ENCODE data around the gene EPHB1. TPM values are rescaled to one million over a fixed set of nuclear protein-coding genes. Genes with fewer than 3 reads are reported as not detected.

The EPHB1 gene
- total RNA-seq, 8 experiments from 2014 or later, result 0.31 to 21.1 (median 13.7) TPM; not detected in 1

DNA sequence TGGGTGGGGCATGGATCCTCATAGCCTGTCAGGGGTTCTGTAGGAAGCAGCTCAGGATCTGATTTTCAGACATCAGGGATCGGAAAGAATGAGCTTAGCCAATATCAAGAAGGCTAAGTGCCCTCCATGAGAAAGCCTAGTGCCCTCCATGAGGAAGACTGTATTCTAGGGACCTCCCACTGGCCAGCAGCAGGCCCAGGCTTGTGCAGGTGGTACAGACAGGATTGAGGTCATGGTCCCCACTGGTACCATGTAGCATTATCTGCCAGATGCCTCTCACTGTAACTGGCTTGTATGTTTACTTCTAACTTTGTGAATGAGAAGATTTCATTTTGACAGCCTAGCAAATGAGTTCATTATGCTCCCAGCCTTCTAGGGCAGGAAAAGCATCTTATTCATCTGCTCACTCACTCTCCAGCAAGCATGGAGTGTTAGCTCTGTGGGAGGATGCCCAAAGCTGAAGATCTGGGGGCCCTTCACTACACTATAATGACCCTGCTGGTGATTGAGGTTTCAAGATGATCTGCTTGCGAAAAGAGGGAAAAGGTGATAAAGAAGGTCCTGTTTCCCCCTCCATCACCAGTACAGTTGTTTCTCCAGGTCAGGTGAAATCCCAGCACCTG lies 7.5 kb downstream of the EPHB1 start:
- no peak for ATAC-seq (replicated peaks in 6 of 8)
- Histone ChIP-seq H3K4me1 (replicated peaks in 1 of 2) (peaks cover 22 to 25% of the 10 kb centered on the region in 2 donors), H3K4me3 (no peak overlapping the region), H3K27ac (no peak overlapping the region)
- 0 to 67% (median 0%) methylated on average over 1 to 2 of the region's 2 CpGs; no CpG with 5 or more reads in 5 of the 10 experiments for WGBS, 10 experiments
- in situ Hi-C loops (cut with MboI; ENCODE audit: low pct_unique_long_range_greater_than_20kb in 2 of 9, low sequenced_read_pairs in 9 of 9, unreplicated experiment in 9 of 9), result loop anchor here in 1 of 9 experiments (25.0 kb wide), 1 partner anchor 710 kb away; no protein-coding TSS in a partner anchor

DNA sequence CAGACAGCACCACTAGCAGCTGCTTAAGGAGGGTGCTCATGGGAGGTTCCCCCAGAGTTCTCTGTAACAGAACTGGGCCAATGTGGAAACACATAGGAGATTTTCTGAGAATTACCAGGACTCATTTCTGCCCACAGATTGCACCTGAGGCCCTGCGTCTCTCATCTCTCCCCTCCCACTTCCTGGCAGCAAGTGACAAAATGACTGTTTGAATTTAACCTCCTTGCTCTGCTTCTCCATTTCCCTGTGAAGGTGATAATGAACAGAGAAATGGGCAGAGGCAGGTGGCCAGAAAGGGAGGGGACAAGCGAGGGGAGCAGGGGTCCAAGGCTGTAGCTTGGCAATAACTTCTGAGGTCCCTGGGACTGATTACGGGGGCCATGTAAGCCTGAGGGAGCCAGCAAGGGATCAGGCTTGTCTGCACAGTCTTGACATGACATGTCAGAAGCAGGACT lies 8.0 kb downstream of the EPHB1 start:
- WGBS, 10 experiments, result 33 to 60% methylated on average over 1 to 3 of the region's 3 CpGs; no CpG with 5 or more reads in 8 of the 10 experiments
- Histone ChIP-seq H3K4me1 (replicated peaks in 1 of 2) (peaks cover 21 to 24% of the 10 kb centered on the region in 2 donors), H3K4me3 (no peak overlapping the region), H3K27ac (no peak overlapping the region)
- no peak for ATAC-seq (replicated peaks in 6 of 8)
- in situ Hi-C loops (cut with MboI; ENCODE audit: low pct_unique_long_range_greater_than_20kb in 2 of 9, low sequenced_read_pairs in 9 of 9, unreplicated experiment in 9 of 9), result loop anchor here in 1 of 9 experiments (25.0 kb wide), 1 partner anchor 709 kb away; no protein-coding TSS in a partner anchor

DNA sequence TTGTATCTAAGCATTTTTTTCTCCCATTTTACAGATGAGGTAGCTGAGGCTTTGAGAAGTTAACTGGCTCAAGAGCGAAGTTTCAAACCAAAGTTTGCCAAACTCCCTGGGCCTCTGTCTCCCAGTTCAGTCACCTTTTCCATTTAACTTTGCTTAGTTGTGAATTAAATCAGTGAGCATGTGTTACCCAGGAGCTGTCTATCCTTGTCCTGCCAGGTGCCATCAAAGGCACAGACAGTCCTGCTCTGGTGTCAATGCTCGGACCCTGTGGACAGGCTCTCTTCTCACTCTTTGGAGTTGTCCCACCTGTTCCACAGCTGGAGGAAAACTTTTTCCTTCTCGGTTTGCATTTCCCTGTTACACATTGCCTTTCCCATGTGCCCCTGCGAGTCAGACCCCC lies 8.6 kb downstream of the EPHB1 start:
- H3K4me1 ChIP-seq (replicated peaks in 1 of 2), result peaks cover 15 to 20% of the 10 kb centered on the region in 2 donors
- no peak overlapping the region for H3K4me3 ChIP-seq
- no peak for ATAC-seq (replicated peaks in 6 of 8)
- in situ Hi-C loops (cut with MboI; ENCODE audit: low pct_unique_long_range_greater_than_20kb in 2 of 9, low sequenced_read_pairs in 9 of 9, unreplicated experiment in 9 of 9), result loop anchor here in 1 of 9 experiments (25.0 kb wide), 1 partner anchor 709 kb away; no protein-coding TSS in a partner anchor
- 36 to 100% (median 87%) methylated on average over 1 to 4 of the region's 4 CpGs for WGBS, 10 experiments
- no peak overlapping the region for H3K27ac ChIP-seq

DNA sequence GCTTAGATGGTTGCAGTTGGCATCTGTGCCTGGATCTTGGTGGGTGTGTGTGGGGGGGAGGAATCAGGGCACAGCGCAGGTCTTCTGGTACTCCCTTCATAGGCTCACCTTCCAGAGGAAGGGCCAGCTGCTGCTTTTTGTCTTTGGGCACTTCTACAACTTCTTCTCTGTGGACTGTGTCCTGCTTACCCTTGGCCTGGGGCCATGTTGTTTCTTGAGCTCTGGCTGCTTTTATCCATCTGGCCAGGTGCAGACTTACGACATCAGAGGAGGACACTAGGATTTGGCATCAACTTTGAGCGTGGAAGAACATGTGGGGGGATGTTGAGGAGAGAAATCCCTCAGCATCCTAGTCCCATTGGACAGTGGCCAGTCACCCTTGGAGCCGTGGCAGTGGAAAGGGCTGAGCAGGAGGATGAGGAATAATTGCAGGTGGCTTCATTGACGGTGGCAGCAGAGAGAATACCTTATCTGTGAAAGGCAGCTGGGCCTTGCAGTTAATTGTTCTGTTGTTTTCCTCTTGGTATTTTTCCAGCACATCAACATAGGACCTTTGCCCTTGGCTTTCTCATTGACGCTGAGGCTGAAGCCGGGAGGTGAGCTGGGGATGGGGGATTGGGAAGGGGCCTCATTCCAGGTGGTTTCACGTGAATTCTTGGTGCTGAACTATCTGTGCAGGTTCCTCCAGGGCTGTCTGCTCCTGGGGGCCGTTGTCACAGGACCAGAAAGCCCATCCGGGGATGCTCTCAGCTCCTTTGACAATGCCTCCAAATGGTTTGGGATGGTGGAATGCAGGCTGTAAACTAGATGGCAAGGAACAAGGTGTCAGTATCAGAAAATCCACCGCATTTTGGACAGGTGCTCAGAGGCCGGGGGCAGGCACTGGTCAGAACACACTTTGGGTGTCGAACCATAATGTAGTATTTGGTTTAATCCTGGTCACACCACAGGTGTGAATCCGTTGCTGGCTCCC lies 9.7 kb downstream of the EPHB1 start:
- peaks cover 10 to 14% of the 10 kb centered on the region in 2 donors for H3K4me1 ChIP-seq (replicated peaks in 1 of 2)
- no peak for ATAC-seq (replicated peaks in 6 of 8)
- no peak overlapping the region for H3K27ac ChIP-seq
- in situ Hi-C loops (cut with MboI; ENCODE audit: low pct_unique_long_range_greater_than_20kb in 2 of 9, low sequenced_read_pairs in 9 of 9, unreplicated experiment in 9 of 9), result loop anchor here in 1 of 9 experiments (25.0 kb wide), 1 partner anchor 708 kb away; no protein-coding TSS in a partner anchor
- WGBS, 10 experiments, result 52 to 100% (median 88%) methylated on average over 1 to 8 of the region's 14 CpGs; no CpG with 5 or more reads in 1 of the 10 experiments
- H3K4me3 ChIP-seq, result no peak overlapping the region

DNA sequence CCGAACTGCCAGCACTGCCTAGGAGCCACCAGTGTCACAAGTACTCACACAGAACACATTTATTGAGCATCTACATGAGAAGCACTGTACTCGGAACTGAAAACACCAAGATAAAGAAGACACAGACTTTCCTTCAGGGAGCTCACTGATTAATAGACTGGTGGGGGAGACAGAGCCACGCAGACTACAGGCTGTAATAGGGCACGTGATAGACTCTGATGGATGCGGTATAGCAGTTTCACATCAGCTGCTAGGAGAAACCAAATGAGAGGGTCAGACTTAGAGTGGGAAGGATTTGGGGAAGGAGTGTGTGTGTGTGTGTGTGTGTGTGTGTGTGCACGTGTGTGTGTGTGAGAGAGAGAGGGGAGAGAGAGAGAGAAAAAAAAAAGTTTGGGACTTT lies 12.1 kb downstream of the EPHB1 start:
- in situ Hi-C loops (cut with MboI; ENCODE audit: low pct_unique_long_range_greater_than_20kb in 2 of 9, low sequenced_read_pairs in 9 of 9, unreplicated experiment in 9 of 9), result loop anchor here in 1 of 9 experiments (25.0 kb wide), 1 partner anchor 705 kb away; no protein-coding TSS in a partner anchor
- WGBS, 10 experiments, result 0 to 100% (median 74%) methylated on average over 1 to 5 of the region's 6 CpGs
- H3K4me1 ChIP-seq (replicated peaks in 1 of 2), result peaks cover 16 to 23% of the 10 kb centered on the region in 2 donors
- H3K4me3 ChIP-seq, result no peak overlapping the region
- ATAC-seq (replicated peaks in 6 of 8), result peak in 5 of 8 experiments; percentile 46 to 82 (median 72)
- H3K27ac ChIP-seq, result no peak overlapping the region

DNA sequence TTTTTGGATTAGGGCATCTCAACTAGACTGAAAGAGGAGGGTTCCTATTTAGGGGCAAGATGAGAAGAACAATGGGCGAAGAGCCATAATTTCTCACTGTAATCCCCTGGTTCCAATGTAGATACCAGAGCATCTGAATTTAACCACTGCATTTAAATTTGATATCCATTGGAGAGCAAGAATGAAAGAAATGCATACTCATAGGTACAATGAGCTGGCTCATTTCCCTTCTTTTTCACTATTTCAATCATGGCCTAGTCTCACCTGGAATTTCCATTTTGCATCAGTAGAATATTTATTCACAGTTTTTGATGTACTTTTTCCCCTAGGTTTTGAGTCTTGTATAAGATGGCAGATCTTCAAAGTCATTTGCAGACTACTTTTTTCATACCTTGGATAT lies 13.8 kb downstream of the EPHB1 start:
- peaks cover 19 to 23% of the 10 kb centered on the region in 2 donors for H3K4me1 ChIP-seq (replicated peaks in 1 of 2)
- H3K27ac ChIP-seq, result no peak overlapping the region
- no peak for ATAC-seq (replicated peaks in 6 of 8)
- no peak overlapping the region for H3K4me3 ChIP-seq
- in situ Hi-C loops (cut with MboI; ENCODE audit: low pct_unique_long_range_greater_than_20kb in 2 of 9, low sequenced_read_pairs in 9 of 9, unreplicated experiment in 9 of 9), result loop anchor here in 1 of 9 experiments (25.0 kb wide), 1 partner anchor 703 kb away; no protein-coding TSS in a partner anchor
- WGBS, 10 experiments, result 33 to 100% (median 87%) methylated on average over 1 of the region's 1 CpG; no CpG with 5 or more reads in 2 of the 10 experiments

DNA sequence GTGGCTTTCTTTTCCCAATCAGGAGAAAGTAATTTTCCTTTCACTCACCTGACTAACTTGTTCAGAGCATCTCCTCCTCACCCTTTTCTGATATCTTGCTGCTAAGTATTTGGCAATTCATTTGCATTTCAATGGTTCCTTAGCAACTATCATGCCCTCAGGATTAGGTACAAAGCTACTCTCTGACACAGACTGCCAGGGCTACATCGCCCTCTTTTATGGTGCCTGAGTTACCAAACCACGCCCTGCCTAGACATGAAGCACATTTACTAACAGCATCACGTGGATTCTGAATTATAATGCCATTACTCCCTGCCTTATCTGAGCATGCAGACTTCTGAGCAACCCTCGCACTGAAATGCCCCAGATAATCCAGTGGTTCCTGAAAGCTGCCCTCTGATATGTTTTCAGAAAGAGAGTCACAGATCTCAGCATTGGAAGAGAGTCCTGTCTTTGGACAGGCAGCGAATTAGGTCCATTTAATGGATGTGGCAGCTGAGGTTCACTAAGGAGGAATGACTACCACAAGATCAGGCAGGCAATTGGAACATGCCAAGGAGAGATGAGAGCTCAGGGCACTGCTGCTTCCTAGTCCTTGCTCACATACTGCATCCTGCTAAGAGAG lies 14.5 kb downstream of the EPHB1 start:
- peak in 4 of 8 experiments; percentile 12 to 75 (median 38) for ATAC-seq (replicated peaks in 6 of 8)
- in situ Hi-C loops (cut with MboI; ENCODE audit: low pct_unique_long_range_greater_than_20kb in 2 of 9, low sequenced_read_pairs in 9 of 9, unreplicated experiment in 9 of 9), result loop anchor here in 1 of 9 experiments (25.0 kb wide), 1 partner anchor 703 kb away; no protein-coding TSS in a partner anchor
- H3K4me1 ChIP-seq (replicated peaks in 1 of 2), result peaks cover 19 to 24% of the 10 kb centered on the region in 2 donors
- H3K27ac ChIP-seq, result no peak overlapping the region
- no peak overlapping the region for H3K4me3 ChIP-seq
- WGBS, 10 experiments, result 21 to 100% (median 63%) methylated on average over 1 to 4 of the region's 5 CpGs; no CpG with 5 or more reads in 3 of the 10 experiments

DNA sequence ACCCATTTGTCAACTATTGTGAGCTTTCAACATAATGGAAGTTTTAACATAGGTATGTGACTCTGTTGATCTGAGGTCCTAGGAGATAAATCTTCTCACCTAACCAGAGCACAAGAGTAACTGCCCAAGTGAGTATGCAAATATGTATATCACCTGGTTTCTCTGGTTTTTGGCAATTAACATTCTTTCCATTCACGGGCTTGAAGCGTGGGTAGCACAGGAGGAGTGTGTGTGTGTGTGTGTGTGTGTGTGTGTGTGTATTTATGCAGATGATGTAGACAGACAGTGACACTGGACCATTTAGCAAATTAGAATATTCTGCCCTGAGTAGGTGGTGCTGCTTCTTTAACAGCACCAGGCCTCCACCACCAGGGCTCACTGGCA lies 15.0 kb downstream of the EPHB1 start:
- no peak overlapping the region for H3K27ac ChIP-seq
- H3K4me3 ChIP-seq, result no peak overlapping the region
- H3K4me1 ChIP-seq (replicated peaks in 1 of 2), result peaks cover 19 to 24% of the 10 kb centered on the region in 2 donors
- WGBS, 10 experiments, result 60 to 100% (median 85%) methylated on average over 1 to 2 of the region's 2 CpGs; no CpG with 5 or more reads in 6 of the 10 experiments
- ATAC-seq (replicated peaks in 6 of 8), result peak in 6 of 8 experiments; percentile 9 to 51 (median 31)
- in situ Hi-C loops (cut with MboI; ENCODE audit: low pct_unique_long_range_greater_than_20kb in 2 of 9, low sequenced_read_pairs in 9 of 9, unreplicated experiment in 9 of 9), result loop anchor here in 1 of 9 experiments (25.0 kb wide), 1 partner anchor 702 kb away; no protein-coding TSS in a partner anchor

DNA sequence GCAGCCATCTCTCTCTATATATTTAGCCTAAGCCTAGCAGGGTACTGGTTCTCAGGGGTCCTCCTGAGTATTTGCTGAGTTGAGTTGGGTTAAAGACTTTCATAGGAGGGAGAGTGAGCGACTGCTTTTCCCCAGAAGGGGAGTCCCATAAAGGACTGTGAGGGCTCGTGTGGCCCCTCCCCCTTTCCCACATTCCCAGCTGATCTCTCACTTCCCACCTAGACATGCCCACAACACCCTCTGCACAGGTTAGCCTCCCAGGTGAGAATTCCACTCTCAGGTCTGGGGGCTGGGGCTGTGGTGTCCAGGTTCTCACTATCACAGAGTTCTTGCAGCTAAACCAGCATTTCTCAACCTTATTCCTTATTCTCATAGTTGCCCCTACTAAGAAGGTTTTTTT lies 15.8 kb downstream of the EPHB1 start:
- WGBS, 10 experiments, result 17 to 80% (median 54%) methylated on average over 1 to 2 of the region's 2 CpGs; no CpG with 5 or more reads in 6 of the 10 experiments
- Histone ChIP-seq H3K4me1 (replicated peaks in 1 of 2) (peaks cover 19 to 24% of the 10 kb centered on the region in 2 donors), H3K4me3 (no peak overlapping the region), H3K27ac (no peak overlapping the region)
- ATAC-seq (replicated peaks in 6 of 8), result no peak
- in situ Hi-C loops (cut with MboI; ENCODE audit: low pct_unique_long_range_greater_than_20kb in 2 of 9, low sequenced_read_pairs in 9 of 9, unreplicated experiment in 9 of 9), result loop anchor here in 1 of 9 experiments (25.0 kb wide), 1 partner anchor 701 kb away; no protein-coding TSS in a partner anchor

DNA sequence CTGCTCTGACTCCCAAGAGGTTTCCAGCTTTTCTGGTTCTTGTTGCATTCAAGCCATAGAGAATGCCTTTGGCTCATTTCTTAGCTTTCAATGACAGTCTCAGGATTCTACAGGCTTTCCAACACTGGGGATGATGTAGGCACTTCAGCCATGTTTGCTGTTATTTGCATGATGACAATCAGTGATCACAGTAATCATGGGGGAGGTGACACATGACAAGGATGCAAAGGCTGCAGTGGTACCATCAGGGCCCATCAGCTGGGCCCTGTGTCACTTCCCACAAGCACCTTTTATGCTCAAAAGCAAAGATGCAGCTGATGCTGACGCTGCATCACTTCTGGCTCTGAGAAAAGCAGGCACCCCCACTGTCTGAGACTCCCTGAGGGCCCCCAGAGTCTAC lies 18.6 kb downstream of the EPHB1 start:
- WGBS, 10 experiments, result 0 to 40% (median 29%) methylated on average over 1 of the region's 1 CpG; no CpG with 5 or more reads in 7 of the 10 experiments

DNA sequence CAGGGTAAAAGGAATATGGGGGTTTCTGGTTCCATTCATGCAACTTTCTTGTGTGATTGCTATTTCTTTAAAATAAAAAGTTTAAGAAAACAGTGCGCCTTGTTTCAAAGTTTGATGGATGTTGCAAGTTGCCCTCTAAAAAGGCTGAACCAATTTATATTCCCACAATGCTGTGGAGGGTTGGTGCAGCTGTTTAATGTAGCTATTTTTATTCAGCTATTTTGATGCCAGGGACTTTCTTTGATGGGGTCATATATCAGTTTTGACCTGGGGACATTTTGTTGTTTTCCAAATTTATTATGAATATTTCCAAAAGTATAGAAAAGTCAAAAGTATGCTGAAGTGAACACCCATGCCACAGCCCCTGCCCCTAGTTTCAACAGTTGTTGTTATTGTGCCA lies 20.5 kb downstream of the EPHB1 start:
- ATAC-seq (replicated peaks in 6 of 8), result no peak
- Histone ChIP-seq H3K4me1 (replicated peaks in 1 of 2) (peaks cover 9% of the 10 kb centered on the region in 2 donors), H3K27ac (no peak overlapping the region), H3K4me3 (no peak overlapping the region)
- in situ Hi-C loops (cut with MboI; ENCODE audit: low pct_unique_long_range_greater_than_20kb in 2 of 9, low sequenced_read_pairs in 9 of 9, unreplicated experiment in 9 of 9), result loop anchor here in 1 of 9 experiments (25.0 kb wide), 1 partner anchor 697 kb away; no protein-coding TSS in a partner anchor
- WGBS, 10 experiments, result 73 to 100% (median 100%) methylated on average over 1 of the region's 1 CpG; no CpG with 5 or more reads in 2 of the 10 experiments

More for the DNA sequence above, 18.6 kb downstream of the EPHB1 start:
- H3K27ac ChIP-seq, result peak overlapping the region in 1 of 2 donors; percentile 19
- in situ Hi-C loops (cut with MboI; ENCODE audit: low pct_unique_long_range_greater_than_20kb in 2 of 9, low sequenced_read_pairs in 9 of 9, unreplicated experiment in 9 of 9), result loop anchor here in 1 of 9 experiments (25.0 kb wide), 1 partner anchor 699 kb away; no protein-coding TSS in a partner anchor
- H3K4me1 ChIP-seq (replicated peaks in 1 of 2), result peaks cover 14 to 18% of the 10 kb centered on the region in 2 donors
- no peak overlapping the region for H3K4me3 ChIP-seq
- ATAC-seq (replicated peaks in 6 of 8), result peak in 5 of 8 experiments; percentile 70 to 92 (median 88)

DNA sequence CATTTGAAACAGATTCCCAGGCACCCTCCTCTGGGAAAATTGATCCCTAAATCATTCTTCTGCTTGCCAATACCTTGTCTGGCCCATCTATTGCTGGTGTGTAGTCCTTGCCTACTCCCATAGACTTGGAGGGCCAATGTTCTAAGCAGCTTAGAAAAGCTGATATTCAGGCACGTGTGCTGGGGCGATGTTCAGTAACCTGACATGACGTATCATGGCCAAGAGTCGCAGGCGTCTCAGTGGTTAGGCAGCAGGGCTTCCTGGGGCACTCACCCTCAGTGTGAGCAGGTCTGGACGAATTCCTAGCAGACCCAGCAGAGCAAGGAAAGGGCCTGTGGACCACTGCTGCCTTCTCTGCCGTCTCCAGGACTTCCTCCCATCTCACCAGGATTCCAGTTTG lies 21.6 kb downstream of the EPHB1 start:
- H3K4me1 ChIP-seq (replicated peaks in 1 of 2), result peaks cover 7 to 8% of the 10 kb centered on the region in 2 donors
- in situ Hi-C loops (cut with MboI; ENCODE audit: low pct_unique_long_range_greater_than_20kb in 2 of 9, low sequenced_read_pairs in 9 of 9, unreplicated experiment in 9 of 9), result loop anchor here in 1 of 9 experiments (25.0 kb wide), 1 partner anchor 696 kb away; no protein-coding TSS in a partner anchor

More for the DNA sequence above, 21.6 kb downstream of the EPHB1 start:
- ATAC-seq (replicated peaks in 6 of 8), result no peak
- whole genome bisulfite sequencing, 10 experiments, result 8 to 100% (median 82%) methylated on average over 1 to 7 of the region's 7 CpGs; no CpG with 5 or more reads in 3 of the 10 experiments
- Histone ChIP-seq H3K27ac (no peak overlapping the region), H3K4me3 (no peak overlapping the region)

Data from motor neuron (in vitro differentiated cells).